Measurements from ENCODE around the gene MOB3A.

DNA sequence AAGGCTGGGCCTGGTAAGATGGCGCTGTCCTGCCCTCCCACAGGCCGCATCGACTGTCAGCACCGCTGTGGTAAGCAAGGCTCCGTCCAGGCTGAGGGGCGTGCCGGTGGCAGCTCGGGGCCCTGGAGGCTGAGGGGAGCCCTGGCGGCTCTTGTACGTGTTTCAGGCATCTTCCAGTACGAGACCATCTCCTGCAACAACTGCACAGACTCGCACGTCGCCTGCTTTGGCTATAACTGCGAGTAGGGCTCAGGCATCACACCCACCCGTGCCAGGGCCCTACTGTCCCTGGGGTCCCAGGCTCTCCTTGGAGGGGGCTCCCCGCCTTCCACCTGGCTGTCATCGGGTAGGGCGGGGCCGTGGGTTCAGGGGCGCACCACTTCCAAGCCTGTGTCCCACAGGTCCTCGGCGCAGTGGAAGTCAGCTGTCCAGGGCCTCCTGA is 1.8 kb upstream of the MOB3A start:
- TF ChIP-seq, protein P1, sequence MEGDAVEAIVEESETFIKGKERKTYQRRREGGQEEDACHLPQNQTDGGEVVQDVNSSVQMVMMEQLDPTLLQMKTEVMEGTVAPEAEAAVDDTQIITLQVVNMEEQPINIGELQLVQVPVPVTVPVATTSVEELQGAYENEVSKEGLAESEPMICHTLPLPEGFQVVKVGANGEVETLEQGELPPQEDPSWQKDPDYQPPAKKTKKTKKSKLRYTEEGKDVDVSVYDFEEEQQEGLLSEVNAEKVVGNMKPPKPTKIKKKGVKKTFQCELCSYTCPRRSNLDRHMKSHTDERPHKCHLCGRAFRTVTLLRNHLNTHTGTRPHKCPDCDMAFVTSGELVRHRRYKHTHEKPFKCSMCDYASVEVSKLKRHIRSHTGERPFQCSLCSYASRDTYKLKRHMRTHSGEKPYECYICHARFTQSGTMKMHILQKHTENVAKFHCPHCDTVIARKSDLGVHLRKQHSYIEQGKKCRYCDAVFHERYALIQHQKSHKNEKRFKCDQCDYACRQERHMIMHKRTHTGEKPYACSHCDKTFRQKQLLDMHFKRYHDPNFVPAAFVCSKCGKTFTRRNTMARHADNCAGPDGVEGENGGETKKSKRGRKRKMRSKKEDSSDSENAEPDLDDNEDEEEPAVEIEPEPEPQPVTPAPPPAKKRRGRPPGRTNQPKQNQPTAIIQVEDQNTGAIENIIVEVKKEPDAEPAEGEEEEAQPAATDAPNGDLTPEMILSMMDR (optimal IDR thresholded peaks at IDR 0.05 in 1 of 3, IDR thresholded peaks at IDR 0.05 in 1 of 3, conservative IDR thresholded peaks at IDR 0.05 in 1 of 3; ENCODE audit: extremely low read depth in 1 of 3, insufficient read depth in 2 of 3, low read length in 3 of 3) = no peak
- no peak for TF ChIP-seq EZH2 (IDR thresholded peaks at IDR 0.05; ENCODE audit: low read length)
